Vagina (tissue), 2 donors: ENCODE data around the gene RBBP8NL.
A peak's percentile ranks its signal among the peaks of the same experiment; 100 is the strongest.

Source experiments
- CTCF ChIP-seq, 3 experiments: fragments of 450-650 bp in 2 of 3; fragments of 200-600 bp in 1 of 3; sonication (generic) in 1 of 3; IDR thresholded peaks; one replicate each; pipeline ENCODE4 v1.5.1; 2017 to 2019; ENCODE audit warnings: antibody characterized with exemption in 3 of 3, mild to moderate bottlenecking in 2 of 3, moderate library complexity in 2 of 3
- POLR2A ChIP-seq, 2 donors: fragments of 450-650 bp; IDR thresholded peaks; one replicate each; pipeline ENCODE4 v1.6.1; 2017; ENCODE audit warnings: antibody characterized with exemption in 2 of 2, mild to moderate bottlenecking in 2 of 2, moderate library complexity in 2 of 2

GRCh38 chr20:62386383-62387218 is 40.7 kb downstream of the RBBP8NL start, which contains the start of gene RPS21:
- TF ChIP-seq CTCF (IDR thresholded peaks at IDR 0.05): peak in 1 of 3 experiments; percentile 12
- TF ChIP-seq POLR2A (IDR thresholded peaks at IDR 0.05): peak in 1 of 2 donors; percentile 52
